Ishikawa (cell line): Measurements from ENCODE around the gene ISCA1.

Experiments used
- CEBPB ChIP-seq: IDR thresholded peaks from 2 replicates; pipeline ENCODE4 v1.6.1; 2012
- CREB1 ChIP-seq: IDR thresholded peaks from 2 replicates; pipeline ENCODE4 v1.6.1; 2012; ENCODE audit warnings: low read depth
- EGR1 ChIP-seq: IDR thresholded peaks from 2 replicates; pipeline ENCODE4 v1.6.1; 2012
- FOXM1 ChIP-seq: IDR thresholded peaks from 2 replicates; pipeline ENCODE4 v1.6.1; 2012; ENCODE audit warnings: low read depth, borderline replicate concordance
- RAD21 ChIP-seq: IDR thresholded peaks from 2 replicates; pipeline ENCODE4 v1.6.1; 2012; ENCODE audit warnings: low read depth
- TAF1 ChIP-seq: IDR thresholded peaks from 2 replicates; pipeline ENCODE4 v1.6.1; 2012; ENCODE audit warnings: low read depth, mild to moderate bottlenecking
- YY1 ChIP-seq: IDR thresholded peaks from 2 replicates; pipeline ENCODE4 v1.6.1; 2012; ENCODE audit warnings: low read depth
- ZBTB7A ChIP-seq: IDR thresholded peaks from 2 replicates; pipeline ENCODE4 v1.6.1; 2012; ENCODE audit warnings: low read depth
- TF ChIP-seq, protein P1 (sequence below): IDR thresholded peaks from 2 replicates; pipeline ENCODE4 v1.6.1; 2012
- TF ChIP-seq, protein P2 (sequence below): IDR thresholded peaks from 2 replicates; pipeline ENCODE4 v1.6.1; 2012; ENCODE audit warnings: low read depth, mild to moderate bottlenecking

GRCh38 chr9:86303316-86303975, 21.1 kb upstream of the ISCA1 start:
- TF ChIP-seq, protein P1, sequence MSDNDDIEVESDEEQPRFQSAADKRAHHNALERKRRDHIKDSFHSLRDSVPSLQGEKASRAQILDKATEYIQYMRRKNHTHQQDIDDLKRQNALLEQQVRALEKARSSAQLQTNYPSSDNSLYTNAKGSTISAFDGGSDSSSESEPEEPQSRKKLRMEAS = no peak
- TF ChIP-seq, protein P2, sequence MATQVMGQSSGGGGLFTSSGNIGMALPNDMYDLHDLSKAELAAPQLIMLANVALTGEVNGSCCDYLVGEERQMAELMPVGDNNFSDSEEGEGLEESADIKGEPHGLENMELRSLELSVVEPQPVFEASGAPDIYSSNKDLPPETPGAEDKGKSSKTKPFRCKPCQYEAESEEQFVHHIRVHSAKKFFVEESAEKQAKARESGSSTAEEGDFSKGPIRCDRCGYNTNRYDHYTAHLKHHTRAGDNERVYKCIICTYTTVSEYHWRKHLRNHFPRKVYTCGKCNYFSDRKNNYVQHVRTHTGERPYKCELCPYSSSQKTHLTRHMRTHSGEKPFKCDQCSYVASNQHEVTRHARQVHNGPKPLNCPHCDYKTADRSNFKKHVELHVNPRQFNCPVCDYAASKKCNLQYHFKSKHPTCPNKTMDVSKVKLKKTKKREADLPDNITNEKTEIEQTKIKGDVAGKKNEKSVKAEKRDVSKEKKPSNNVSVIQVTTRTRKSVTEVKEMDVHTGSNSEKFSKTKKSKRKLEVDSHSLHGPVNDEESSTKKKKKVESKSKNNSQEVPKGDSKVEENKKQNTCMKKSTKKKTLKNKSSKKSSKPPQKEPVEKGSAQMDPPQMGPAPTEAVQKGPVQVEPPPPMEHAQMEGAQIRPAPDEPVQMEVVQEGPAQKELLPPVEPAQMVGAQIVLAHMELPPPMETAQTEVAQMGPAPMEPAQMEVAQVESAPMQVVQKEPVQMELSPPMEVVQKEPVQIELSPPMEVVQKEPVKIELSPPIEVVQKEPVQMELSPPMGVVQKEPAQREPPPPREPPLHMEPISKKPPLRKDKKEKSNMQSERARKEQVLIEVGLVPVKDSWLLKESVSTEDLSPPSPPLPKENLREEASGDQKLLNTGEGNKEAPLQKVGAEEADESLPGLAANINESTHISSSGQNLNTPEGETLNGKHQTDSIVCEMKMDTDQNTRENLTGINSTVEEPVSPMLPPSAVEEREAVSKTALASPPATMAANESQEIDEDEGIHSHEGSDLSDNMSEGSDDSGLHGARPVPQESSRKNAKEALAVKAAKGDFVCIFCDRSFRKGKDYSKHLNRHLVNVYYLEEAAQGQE = no peak
- no peak for TF ChIP-seq RAD21
- TF ChIP-seq FOXM1 = no peak
- TF ChIP-seq EGR1 = no peak
- TF ChIP-seq TAF1 = no peak
- TF ChIP-seq YY1 = no peak
- no peak for TF ChIP-seq CREB1
- no peak for TF ChIP-seq CEBPB
- no peak for TF ChIP-seq ZBTB7A
